Hepatocyte (in vitro differentiated cells): ENCODE data around the gene ARL15.

Experiments used
- EZH2 ChIP-seq: fragments of 200-600 bp; sonication (generic); IDR thresholded peaks from 2 replicates; pipeline ENCODE4 v1.6.1; 2016; ENCODE audit warnings: antibody characterized with exemption, mild to moderate bottlenecking, borderline replicate concordance
- TF ChIP-seq, protein P1 (sequence below): fragments of 200-600 bp; sonication (generic); IDR thresholded peaks from 2 replicates; pipeline ENCODE4 v1.5.1; 2016; ENCODE audit warnings: antibody characterized with exemption, mild to moderate bottlenecking; ENCODE audit not compliant: poor library complexity

DNA sequence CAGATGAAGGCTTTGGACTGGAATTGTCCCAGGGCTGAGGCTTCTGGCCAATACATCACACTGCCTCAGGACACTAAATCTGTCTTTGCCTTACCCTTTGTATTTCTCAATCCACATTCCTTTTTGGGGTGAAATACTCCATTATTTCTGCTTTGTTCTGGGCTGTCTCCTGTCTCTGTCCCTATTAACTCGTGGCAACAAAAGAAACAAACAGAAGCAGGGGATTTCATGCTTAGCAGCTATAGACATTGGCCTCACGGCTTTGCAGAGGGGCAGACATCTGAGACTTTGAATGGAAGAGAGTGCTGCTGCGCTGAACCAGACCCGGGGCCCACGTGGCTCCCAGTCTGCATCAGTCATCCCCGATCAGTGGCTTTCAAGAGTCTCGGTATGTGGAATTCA lies 129.7 kb downstream of the ARL15 start:
- TF ChIP-seq, protein P1, sequence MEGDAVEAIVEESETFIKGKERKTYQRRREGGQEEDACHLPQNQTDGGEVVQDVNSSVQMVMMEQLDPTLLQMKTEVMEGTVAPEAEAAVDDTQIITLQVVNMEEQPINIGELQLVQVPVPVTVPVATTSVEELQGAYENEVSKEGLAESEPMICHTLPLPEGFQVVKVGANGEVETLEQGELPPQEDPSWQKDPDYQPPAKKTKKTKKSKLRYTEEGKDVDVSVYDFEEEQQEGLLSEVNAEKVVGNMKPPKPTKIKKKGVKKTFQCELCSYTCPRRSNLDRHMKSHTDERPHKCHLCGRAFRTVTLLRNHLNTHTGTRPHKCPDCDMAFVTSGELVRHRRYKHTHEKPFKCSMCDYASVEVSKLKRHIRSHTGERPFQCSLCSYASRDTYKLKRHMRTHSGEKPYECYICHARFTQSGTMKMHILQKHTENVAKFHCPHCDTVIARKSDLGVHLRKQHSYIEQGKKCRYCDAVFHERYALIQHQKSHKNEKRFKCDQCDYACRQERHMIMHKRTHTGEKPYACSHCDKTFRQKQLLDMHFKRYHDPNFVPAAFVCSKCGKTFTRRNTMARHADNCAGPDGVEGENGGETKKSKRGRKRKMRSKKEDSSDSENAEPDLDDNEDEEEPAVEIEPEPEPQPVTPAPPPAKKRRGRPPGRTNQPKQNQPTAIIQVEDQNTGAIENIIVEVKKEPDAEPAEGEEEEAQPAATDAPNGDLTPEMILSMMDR: no peak
- TF ChIP-seq EZH2: no peak
